HTERT RPE-1 (cell line): ENCODE measurements around the gene DDX41.
"Not testable (repeated sequence)": the region's sequence is repeated elsewhere in the genome, so short reads cannot be mapped to it uniquely, and the experiment has no call there.

ENCODE experiments used
- in situ Hi-C: fragments of 300-500 bp; cut with MboI; formaldehyde crosslinking; loops from 4 replicates; pipeline ENCODE4 v1.14.3; 2020; ENCODE audit warnings: low sequenced_read_pairs

DDX41 gene

GRCh38 chr5:177537389-177538361 is 20.9 kb upstream of the DDX41 start:
- in situ Hi-C loops, result no loop called here

GRCh38 chr5:177536386-177536785 is 19.6 kb upstream of the DDX41 start:
- in situ Hi-C loops, result no loop called here

- in situ Hi-C loops, result no loop called here
Observed at GRCh38 chr5:177535125-177535524, 18.4 kb upstream of the DDX41 start.

GRCh38 chr5:177534433-177534832 is 17.7 kb upstream of the DDX41 start:
- in situ Hi-C loops, result not testable (repeated sequence)

GRCh38 chr5:177531209-177531940 is 14.6 kb upstream of the DDX41 start:
- in situ Hi-C loops, result no loop called here

GRCh38 chr5:177530638-177531037 is 13.9 kb upstream of the DDX41 start:
- in situ Hi-C loops, result no loop called here

GRCh38 chr5:177529247-177530203 is 12.8 kb upstream of the DDX41 start:
- in situ Hi-C loops, result no loop called here

GRCh38 chr5:177528631-177529030 is 11.9 kb upstream of the DDX41 start:
- in situ Hi-C loops, result no loop called here

GRCh38 chr5:177527595-177527994 is 10.8 kb upstream of the DDX41 start:
- in situ Hi-C loops, result no loop called here

GRCh38 chr5:177526791-177527190 is 10.0 kb upstream of the DDX41 start:
- in situ Hi-C loops, result no loop called here

- in situ Hi-C loops, result no loop called here
Observed at GRCh38 chr5:177526191-177526590, 9.4 kb upstream of the DDX41 start.

- in situ Hi-C loops, result no loop called here
Observed at GRCh38 chr5:177524941-177525655, 8.3 kb upstream of the DDX41 start.

GRCh38 chr5:177524539-177524900 is 7.8 kb upstream of the DDX41 start:
- in situ Hi-C loops, result no loop called here

GRCh38 chr5:177523711-177524538 is 7.2 kb upstream of the DDX41 start:
- in situ Hi-C loops, result no loop called here

- in situ Hi-C loops, result no loop called here
Observed at GRCh38 chr5:177520916-177521513, 4.3 kb upstream of the DDX41 start.

- in situ Hi-C loops, result no loop called here
Observed at GRCh38 chr5:177520271-177520670, 3.5 kb upstream of the DDX41 start.

GRCh38 chr5:177519463-177520235 is 2.9 kb upstream of the DDX41 start:
- in situ Hi-C loops, result no loop called here

GRCh38 chr5:177515580-177515979 is 1.2 kb downstream of the DDX41 start:
- in situ Hi-C loops, result no loop called here
